ENCODE data around the gene OR2D2. TPM values are rescaled to one million over a fixed set of nuclear protein-coding genes. Genes with fewer than 3 reads are reported as not detected.
A peak's percentile ranks its signal among the peaks of the same experiment; 100 is the strongest.

Gene OR2D2
- total and polyA plus RNA-seq, 10 of the 15 experiments (the other 5 are each of a cell fraction or from before 2014, with no cell fraction given), result not detected

GRCh38 chr11:6931146-6931713, 38.9 kb upstream of the OR2D2 start:
- intact Hi-C loops (cut with micrococcal nuclease; ENCODE audit: unreplicated experiment), result no loop called here
- in situ Hi-C loops (cut with MboI), result no loop called here
- ATAC-seq, result peak; percentile 12
- no peak for FAIRE-seq
- 47% methylated on average over 3 of the region's 3 CpGs for WGBS (ENCODE audit: insufficient coverage, insufficient replicate concordance, low lambda C conversion rate, missing lambda C conversion rate)
- Histone ChIP-seq H3K4me2 (ENCODE audit: control insufficient read depth, insufficient read depth) (no peak overlapping the region), H3K79me2 (ENCODE audit: control insufficient read depth, insufficient read depth, low read length) (no peaks in the 10 kb centered on the region), H2AFZ (ENCODE audit: control insufficient read depth, low read depth, low read length) (no peak overlapping the region), H3K27me3 (replicated peaks in 1 of 2; ENCODE audit: control insufficient read depth in 2 of 2, insufficient read depth in 2 of 2, low read length in 1 of 2) (no peaks in the 10 kb centered on the region), H3K36me3 (ENCODE audit: control insufficient read depth in 2 of 2, insufficient read depth in 2 of 2, low read length in 1 of 2) (no peaks in the 10 kb centered on the region), H3K4me3 (no peak overlapping the region), H3K4me1 (ENCODE audit: control insufficient read depth, insufficient read depth, low read length) (0 out of 2 replicates have a peak, but pooled peaks cover 10% of the 10 kb centered on the region), H4K20me1 (ENCODE audit: control insufficient read depth, insufficient read depth) (no peaks in the 10 kb centered on the region), H3K9ac (ENCODE audit: control insufficient read depth, insufficient read depth, low read length) (no peak overlapping the region), H3K27ac (ENCODE audit: control insufficient read depth, insufficient read depth) (no peak overlapping the region), H3K9me3 (replicated peaks; ENCODE audit: control insufficient read depth, insufficient read depth, low read length) (no peaks in the 10 kb centered on the region)
- ChIA-PET RAD21 (ENCODE audit: unreplicated experiment) (no interaction called here), POLR2A (no interaction called here), CTCF (interaction anchor here (1.4 kb wide), 1 partner anchor 12 kb away, joined by 3 read pairs; no protein-coding TSS in a partner anchor), SMC1A (ENCODE audit: uncharacterized antibody, unreplicated experiment) (no interaction called here)
- DNase-seq (ENCODE audit: low read depth, low spot score), result no peak
- no TSS peak for BruUV-seq (replicated peaks)
- TF ChIP-seq IKZF1 (conservative IDR thresholded peaks at IDR 0.05) (no peak), WRNIP1 (IDR thresholded peaks at IDR 0.05; ENCODE audit: borderline replicate concordance, low read depth, low read length) (no peak), CUX1 (IDR thresholded peaks at IDR 0.05; ENCODE audit: insufficient replicate concordance, low read depth, low read length) (no peak), ZSCAN29 (IDR thresholded peaks at IDR 0.05) (no peak), POLR2AphosphoS2 (IDR thresholded peaks at IDR 0.05; ENCODE audit: low read depth, low read length) (no peak), NR2F1 (conservative IDR thresholded peaks at IDR 0.05) (no peak), ZNF687 (IDR thresholded peaks at IDR 0.05) (no peak), CTCF (IDR thresholded peaks at IDR 0.05 in 2 of 3, conservative IDR thresholded peaks at IDR 0.05 in 1 of 3; ENCODE audit: control insufficient read depth in 2 of 3, extremely low read depth in 1 of 3, insufficient read depth in 1 of 3, low read depth in 3 of 3, low read length in 3 of 3) (no peak), ZNF622 (IDR thresholded peaks at IDR 0.05) (no peak), TCF7 (IDR thresholded peaks at IDR 0.05; ENCODE audit: borderline replicate concordance) (no peak), BMI1 (IDR thresholded peaks at IDR 0.05; ENCODE audit: borderline replicate concordance) (no peak), KDM1A (IDR thresholded peaks at IDR 0.05; ENCODE audit: borderline replicate concordance) (no peak), EGR1 (IDR thresholded peaks at IDR 0.05; ENCODE audit: borderline replicate concordance in 1 of 2, low read depth in 2 of 2, low read length in 2 of 2) (no peak)

Measured in GM12878 (cell line).